Transverse colon (tissue), 4 donors: ENCODE results near the gene ANKRD33B.

Experiments used
- EP300 ChIP-seq: sonication (generic); formaldehyde crosslinking; IDR thresholded peaks from one replicate; pipeline ENCODE4 v1.6.1; 2017; ENCODE audit warnings: antibody characterized with exemption, low read depth
- POLR2A ChIP-seq: fragments of 450-650 bp; IDR thresholded peaks from one replicate; pipeline ENCODE4 v1.6.1; 2016; ENCODE audit warnings: antibody characterized with exemption, mild to moderate bottlenecking, moderate library complexity
- POLR2AphosphoS5 ChIP-seq, 3 donors: sonication (generic); formaldehyde crosslinking; IDR thresholded peaks; one replicate each; pipeline ENCODE4 v1.6.1; 2016; ENCODE audit warnings: antibody characterized with exemption in 3 of 3
- TF ChIP-seq, protein P1 (sequence below), 5 experiments: fragments of 200-600 bp in 3 of 5; fragments of 450-650 bp in 2 of 5; sonication (generic) in 3 of 5; IDR thresholded peaks; 1 replicate in 2 of 5; 2 replicates in 3 of 5; pipeline ENCODE4 v1.5.1; 2016 to 2017; ENCODE audit warnings: antibody characterized with exemption in 5 of 5, inconsistent platforms in 3 of 5, mild to moderate bottlenecking in 2 of 5, moderate library complexity in 1 of 5

DNA sequence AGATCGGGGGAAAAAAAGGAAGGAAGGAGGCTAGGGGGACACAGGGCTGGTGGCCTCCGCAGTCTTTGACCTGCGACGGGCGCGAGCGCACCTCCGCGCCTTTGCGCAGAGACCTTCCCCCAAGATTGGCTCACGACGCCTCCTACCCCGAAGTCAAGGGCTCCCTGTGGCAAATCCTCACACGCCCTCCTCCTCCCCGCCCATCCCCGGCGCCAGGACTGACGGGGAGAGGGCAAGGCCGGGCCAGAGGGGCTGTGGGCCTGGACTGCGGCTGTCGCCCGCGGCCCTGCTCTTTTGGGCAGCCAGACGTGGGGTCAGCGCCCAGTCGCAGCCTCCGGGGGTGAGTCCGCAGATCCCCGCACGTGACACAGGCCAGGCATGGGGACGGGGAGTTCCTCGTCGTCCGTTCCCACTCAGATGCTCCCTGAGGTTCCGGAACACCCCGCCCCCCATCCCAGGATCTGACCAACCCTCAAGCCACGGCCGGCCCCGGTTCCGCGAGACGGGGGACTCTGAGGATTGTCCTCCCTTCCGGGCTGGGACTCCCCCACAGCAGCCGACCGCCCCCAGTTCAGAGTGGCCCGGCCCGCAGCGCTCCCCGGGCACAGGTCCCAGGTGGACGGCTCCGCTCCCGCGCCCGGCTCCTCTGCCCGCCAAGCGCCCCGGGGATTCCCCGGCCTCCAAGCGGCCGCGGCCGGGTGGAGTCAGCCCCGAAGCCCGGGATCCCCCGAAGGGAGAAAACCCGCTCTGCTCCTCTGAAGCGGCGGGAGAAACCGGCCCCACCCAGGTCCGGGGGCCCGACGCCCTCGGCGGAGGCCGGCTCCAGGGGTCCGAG, 543 bp upstream of the ANKRD33B start:
- TF ChIP-seq, protein P1, sequence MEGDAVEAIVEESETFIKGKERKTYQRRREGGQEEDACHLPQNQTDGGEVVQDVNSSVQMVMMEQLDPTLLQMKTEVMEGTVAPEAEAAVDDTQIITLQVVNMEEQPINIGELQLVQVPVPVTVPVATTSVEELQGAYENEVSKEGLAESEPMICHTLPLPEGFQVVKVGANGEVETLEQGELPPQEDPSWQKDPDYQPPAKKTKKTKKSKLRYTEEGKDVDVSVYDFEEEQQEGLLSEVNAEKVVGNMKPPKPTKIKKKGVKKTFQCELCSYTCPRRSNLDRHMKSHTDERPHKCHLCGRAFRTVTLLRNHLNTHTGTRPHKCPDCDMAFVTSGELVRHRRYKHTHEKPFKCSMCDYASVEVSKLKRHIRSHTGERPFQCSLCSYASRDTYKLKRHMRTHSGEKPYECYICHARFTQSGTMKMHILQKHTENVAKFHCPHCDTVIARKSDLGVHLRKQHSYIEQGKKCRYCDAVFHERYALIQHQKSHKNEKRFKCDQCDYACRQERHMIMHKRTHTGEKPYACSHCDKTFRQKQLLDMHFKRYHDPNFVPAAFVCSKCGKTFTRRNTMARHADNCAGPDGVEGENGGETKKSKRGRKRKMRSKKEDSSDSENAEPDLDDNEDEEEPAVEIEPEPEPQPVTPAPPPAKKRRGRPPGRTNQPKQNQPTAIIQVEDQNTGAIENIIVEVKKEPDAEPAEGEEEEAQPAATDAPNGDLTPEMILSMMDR (IDR thresholded peaks at IDR 0.05): no peak
- TF ChIP-seq EP300: no peak
- TF ChIP-seq POLR2AphosphoS5 (IDR thresholded peaks at IDR 0.05): no peak
- TF ChIP-seq POLR2A: no peak
